ENCODE data around the gene DISP2. TPM values are rescaled to one million over a fixed set of nuclear protein-coding genes. Genes with fewer than 3 reads are reported as not detected.

Gene DISP2
- total and polyA plus RNA-seq, 9 of the 15 experiments (the other 6 are each of a cell fraction or from before 2014, with no cell fraction given), result 0.06 to 0.89 (median 0.15) TPM; not detected in 1

DNA sequence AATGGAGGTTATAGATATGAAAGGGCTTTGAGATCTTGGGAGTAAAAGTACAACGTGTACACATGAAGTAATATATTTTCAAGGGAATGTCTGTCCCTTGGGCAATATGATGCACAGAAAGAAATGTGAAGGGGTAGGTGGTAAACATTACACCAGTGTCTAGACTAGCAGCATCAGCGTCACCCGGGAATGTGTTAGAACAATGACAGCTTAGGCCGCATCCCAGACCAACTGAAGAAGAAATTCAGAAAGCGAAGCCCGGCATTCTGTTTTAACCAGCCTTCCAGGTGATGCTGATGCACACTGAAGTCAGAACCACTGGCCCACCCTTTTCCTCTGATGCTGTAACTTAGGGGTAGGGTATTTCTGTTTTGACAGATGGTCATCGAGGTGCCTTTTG is 28.2 kb upstream of the DISP2 start:
- no peaks in the 10 kb centered on the region for H3K9me3 ChIP-seq (replicated peaks; ENCODE audit: control insufficient read depth, insufficient read depth, low read depth, low read length)
- no peak overlapping the region for H3K4me3 ChIP-seq
- H3K9me1 ChIP-seq (ENCODE audit: control insufficient read depth, insufficient read depth, low read length), result no peaks in the 10 kb centered on the region
- BruUV-seq (replicated peaks), result no TSS peak
- ChIA-PET POLR2A (interaction anchor here (1.0 to 5.1 kb wide), 2 partner anchors 11 to 28 kb away, joined by 4 to 30 read pairs; partner anchors contain the start of genes CCDC9B and DISP2), CTCF (ENCODE audit: low intra/inter-chr PET ratio) (no interaction called here)
- ATAC-seq, result no peak
- no peak overlapping the region for H2AFZ ChIP-seq (ENCODE audit: low read depth, low read length)
- H3K79me2 ChIP-seq (ENCODE audit: control insufficient read depth, insufficient read depth, low read length), result peaks cover 12% of the 10 kb centered on the region
- in situ Hi-C loops (cut with MboI) (no loop called here), intact Hi-C loops (cut with micrococcal nuclease) (no loop called here)
- peaks cover 36% of the 10 kb centered on the region for H3K36me3 ChIP-seq (ENCODE audit: control insufficient read depth, insufficient read depth, low read length)
- 77% methylated on average over 7 of the region's 7 CpGs for WGBS (ENCODE audit: insufficient coverage, low coverage, missing lambda C conversion rate)
- H3K4me1 ChIP-seq (replicated peaks in 1 of 2; ENCODE audit: control insufficient read depth in 2 of 2, insufficient read depth in 2 of 2, low read length in 2 of 2), result peaks cover 47 to 82% of the 10 kb centered on the region in 2 experiments
- H3K9ac ChIP-seq (ENCODE audit: insufficient read depth in 1 of 2, low read depth in 2 of 2, low read length in 2 of 2), result peak overlapping the region in 1 of 2 experiments; percentile 34; a peak in 1 of 4 replicates
- DNase-seq (ENCODE audit: extremely low read depth in 1 of 4, low spot score in 3 of 4), result no peak
- peak overlapping the region; percentile 65; the same call in 2 of the 3 replicates for H3K27ac ChIP-seq (ENCODE audit: extremely low read depth, low read depth, low read length)
- no peak for FAIRE-seq
- H3K4me2 ChIP-seq (ENCODE audit: insufficient read depth, low read length), result peak overlapping the region; percentile 67; the same call in 1 of the 2 replicates
- H4K20me1 ChIP-seq (replicated peaks; ENCODE audit: control insufficient read depth, insufficient read depth, low read length), result no peaks in the 10 kb centered on the region; the same call in 1 of the 2 replicates
- no peaks in the 10 kb centered on the region for H3K27me3 ChIP-seq (ENCODE audit: control insufficient read depth in 2 of 2, insufficient read depth in 2 of 2, low read length in 2 of 2)
- TF ChIP-seq RAD51 (IDR thresholded peaks at IDR 0.05; ENCODE audit: borderline replicate concordance, low read depth) (no peak), ILK (tag; IDR thresholded peaks at IDR 0.05; ENCODE audit: borderline replicate concordance, low read depth) (no peak), ARID4B (CRISPR knock-in tag; IDR thresholded peaks at IDR 0.05) (peak; percentile 30; the same call in 1 of the 2 replicates), ZNF12 (CRISPR knock-in tag; IDR thresholded peaks at IDR 0.05) (no peak), SMAD4 (CRISPR knock-in tag; conservative IDR thresholded peaks at IDR 0.05) (no peak), CREB3 (tag; conservative IDR thresholded peaks at IDR 0.05; ENCODE audit: low read depth) (no peak), PHB (CRISPR knock-in tag; IDR thresholded peaks at IDR 0.05) (no peak), ZNF318 (IDR thresholded peaks at IDR 0.05; ENCODE audit: borderline replicate concordance in 1 of 2, low read depth in 1 of 2) (no peak)

All from K562 (cell line).